Hepatocyte (in vitro differentiated cells): ENCODE data around the gene COL17A1.

Experiments
- CTCF ChIP-seq: fragments of 200-600 bp; sonication (generic); IDR thresholded peaks from 2 replicates; pipeline ENCODE4 v1.5.1; 2016; ENCODE audit warnings: antibody characterized with exemption, mild to moderate bottlenecking; ENCODE audit not compliant: poor library complexity
- EZH2 ChIP-seq: fragments of 200-600 bp; sonication (generic); IDR thresholded peaks from 2 replicates; pipeline ENCODE4 v1.6.1; 2016; ENCODE audit warnings: antibody characterized with exemption, mild to moderate bottlenecking, borderline replicate concordance
- EZH2phosphoT487 ChIP-seq: fragments of 200-600 bp; sonication (generic); IDR thresholded peaks from one replicate; pipeline ENCODE4 v1.6.1; 2018; ENCODE audit warnings: antibody characterized with exemption, mild to moderate bottlenecking, low read depth, moderate library complexity; ENCODE audit not compliant: unreplicated experiment, severe bottlenecking

- no peak for TF ChIP-seq CTCF
- no peak for TF ChIP-seq EZH2
- TF ChIP-seq EZH2phosphoT487: no peak
Measured at GRCh38 chr10:104018471-104018870, 67.2 kb downstream of the COL17A1 start.
